HepG2 (cell line): ENCODE results near the gene PPP1R27. TPM values are rescaled to one million over a fixed set of nuclear protein-coding genes. Genes with fewer than 3 reads are reported as not detected.

Experiments
- GABPB1 ChIP-seq: IDR thresholded peaks from 2 replicates; pipeline ENCODE4 v1.6.1; 2016; ENCODE audit warnings: mild to moderate bottlenecking, missing genetic modification reagents, moderate library complexity, missing compliant biosample characterization
- GFI1 ChIP-seq: sonication (generic); formaldehyde crosslinking; IDR thresholded peaks from 2 replicates; pipeline ENCODE4 v1.5.0; 2020; ENCODE audit warnings: missing genetic modification reagents, mild to moderate bottlenecking, borderline replicate concordance
- KDM3A ChIP-seq: IDR thresholded peaks from 2 replicates; pipeline ENCODE4 v1.6.1; 2018; ENCODE audit warnings: low read depth, missing compliant biosample characterization
- KLF16 ChIP-seq, 2 experiments: sonication (generic) in 1 of 2; formaldehyde crosslinking in 1 of 2; IDR thresholded peaks; 2 replicates each; pipeline versions ENCODE4 v1.6.1 to v1.8.0; 2016 to 2023; ENCODE audit warnings: missing genetic modification reagents in 2 of 2, missing compliant biosample characterization in 1 of 2
- MTF2 ChIP-seq: sonication (generic); formaldehyde crosslinking; IDR thresholded peaks from 2 replicates; pipeline ENCODE4 v1.5.0; 2020; ENCODE audit warnings: missing genetic modification reagents, borderline replicate concordance
- PAF1 ChIP-seq: IDR thresholded peaks from 2 replicates; pipeline ENCODE4 v1.6.1; 2016; ENCODE audit warnings: missing genetic modification reagents, missing compliant biosample characterization
- TBL1XR1 ChIP-seq: fragments of 150-350 bp; IDR thresholded peaks from 2 replicates; pipeline ENCODE4 v1.6.1; 2014; ENCODE audit warnings: borderline replicate concordance, low read length; ENCODE audit not compliant: partially characterized antibody
- ZNF143 ChIP-seq: sonication (generic); formaldehyde crosslinking; IDR thresholded peaks from 2 replicates; pipeline ENCODE4 v1.4.0; 2020; ENCODE audit warnings: missing genetic modification reagents
- ZNF34 ChIP-seq: sonication (generic); formaldehyde crosslinking; IDR thresholded peaks from 2 replicates; pipeline ENCODE4 v1.4.0; 2020; ENCODE audit warnings: mild to moderate bottlenecking, missing genetic modification reagents, borderline replicate concordance
- ZNF761 ChIP-seq: sonication (generic); formaldehyde crosslinking; conservative IDR thresholded peaks from 2 replicates; pipeline ENCODE4 v1.4.0; 2020; ENCODE audit warnings: mild to moderate bottlenecking, missing genetic modification reagents
- polyA plus RNA-seq, 8 experiments: library from polyadenylated mRNA; depleted of rRNA in 3 of 8; stranded (reverse) in 7 of 8; unstranded in 1 of 8; fragments of >200 nt; fragmentation: Illumina TruSeq in 4 of 8; extraction: Trizol in 4 of 8; gene quantifications; 2 replicates each; pipeline versions ENCODE4 v1.2.1 to v1.2.3, GENCODE V29; 2011 to 2016; ENCODE audit warnings: low read depth in 4 of 8, missing spikeins in 1 of 8, mixed read lengths in 1 of 8; ENCODE audit not compliant: insufficient read depth in 1 of 8
- total RNA-seq, 5 experiments: library from RNA; depleted of rRNA; stranded (reverse); fragments of >200 nt; fragmentation: Illumina TruSeq; extraction: Trizol; gene quantifications; 2 replicates each; pipeline ENCODE4 v1.2.3, GENCODE V29; 2016; ENCODE audit warnings: low read depth in 1 of 5
- TF ChIP-seq, protein P1 (sequence below): sonication (generic); formaldehyde crosslinking; IDR thresholded peaks from 2 replicates; pipeline ENCODE4 v1.4.0; 2020; ENCODE audit warnings: missing genetic modification reagents
- TF ChIP-seq, protein P2 (sequence below): sonication (generic); formaldehyde crosslinking; IDR thresholded peaks from 2 replicates; pipeline ENCODE4 v1.4.0; 2020; ENCODE audit warnings: missing genetic modification reagents, borderline replicate concordance
- TF ChIP-seq, protein P3 (sequence below): sonication (generic); formaldehyde crosslinking; IDR thresholded peaks from 2 replicates; pipeline ENCODE4 v1.4.0; 2020; ENCODE audit warnings: missing genetic modification reagents, borderline replicate concordance
- TF ChIP-seq, protein P4 (sequence below): sonication (generic); formaldehyde crosslinking; IDR thresholded peaks from 2 replicates; pipeline ENCODE4 v1.5.0; 2020; ENCODE audit warnings: missing genetic modification reagents
- TF ChIP-seq, protein P5 (sequence below), 2 experiments: sonication (generic) in 1 of 2; formaldehyde crosslinking in 1 of 2; IDR thresholded peaks; 2 replicates each; pipeline versions ENCODE4 v1.4.0 to v1.6.1; 2018 to 2020; ENCODE audit warnings: missing genetic modification reagents in 2 of 2, borderline replicate concordance in 1 of 2, low read depth in 1 of 2, mild to moderate bottlenecking in 1 of 2, missing biosample characterization in 1 of 2
- TF ChIP-seq, protein P6 (sequence below): sonication (generic); formaldehyde crosslinking; IDR thresholded peaks from 2 replicates; pipeline ENCODE4 v1.4.0; 2020; ENCODE audit warnings: missing genetic modification reagents, low read depth, mild to moderate bottlenecking, borderline replicate concordance

PPP1R27 gene
- total and polyA plus RNA-seq, 2 of the 13 experiments (the other 11 are each of a cell fraction or from before 2014, with no cell fraction given): 0.17 to 1.00 TPM

DNA sequence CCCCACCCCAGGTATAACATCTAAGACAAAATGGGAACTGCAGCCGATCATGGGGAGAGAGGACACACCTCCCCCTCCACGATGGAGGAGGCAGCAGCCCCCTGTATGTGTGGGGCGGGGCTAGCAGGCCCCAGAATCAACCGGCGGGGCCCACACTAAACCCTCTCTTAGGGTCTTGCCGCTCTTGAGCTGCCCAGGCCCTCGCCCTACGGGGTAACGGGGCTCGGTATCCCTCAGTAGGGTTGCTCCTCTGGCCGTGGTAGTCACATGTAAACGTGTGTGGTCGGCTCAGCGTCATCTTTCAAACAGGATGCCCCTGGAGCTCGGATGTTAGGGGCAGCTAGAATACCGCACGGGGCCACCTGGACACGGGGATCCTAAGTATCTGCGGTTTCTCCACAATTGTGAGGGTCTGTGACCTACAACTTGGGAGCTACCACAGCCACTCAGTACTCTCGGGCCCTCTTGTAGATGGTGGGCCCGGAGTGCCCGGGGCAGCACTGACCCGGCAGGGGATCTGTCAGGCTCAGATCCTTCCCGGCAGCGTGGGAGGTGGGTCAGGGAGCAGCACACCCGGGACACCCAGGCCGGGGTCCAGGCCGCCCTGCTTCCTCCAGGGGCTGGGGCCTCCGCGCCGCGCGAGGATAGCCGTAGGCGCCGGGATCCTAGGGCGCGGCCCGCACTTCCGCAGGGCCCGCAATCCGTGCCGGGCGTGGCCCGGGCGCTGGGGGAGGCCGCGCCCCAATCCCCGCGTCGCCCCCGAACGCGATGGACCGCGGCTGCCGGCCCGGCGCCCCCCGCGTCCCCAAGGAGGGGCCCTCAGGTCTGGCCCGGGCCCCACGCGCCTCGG lies 35.5 kb upstream of the PPP1R27 start (continued):
- TF ChIP-seq, protein P1, sequence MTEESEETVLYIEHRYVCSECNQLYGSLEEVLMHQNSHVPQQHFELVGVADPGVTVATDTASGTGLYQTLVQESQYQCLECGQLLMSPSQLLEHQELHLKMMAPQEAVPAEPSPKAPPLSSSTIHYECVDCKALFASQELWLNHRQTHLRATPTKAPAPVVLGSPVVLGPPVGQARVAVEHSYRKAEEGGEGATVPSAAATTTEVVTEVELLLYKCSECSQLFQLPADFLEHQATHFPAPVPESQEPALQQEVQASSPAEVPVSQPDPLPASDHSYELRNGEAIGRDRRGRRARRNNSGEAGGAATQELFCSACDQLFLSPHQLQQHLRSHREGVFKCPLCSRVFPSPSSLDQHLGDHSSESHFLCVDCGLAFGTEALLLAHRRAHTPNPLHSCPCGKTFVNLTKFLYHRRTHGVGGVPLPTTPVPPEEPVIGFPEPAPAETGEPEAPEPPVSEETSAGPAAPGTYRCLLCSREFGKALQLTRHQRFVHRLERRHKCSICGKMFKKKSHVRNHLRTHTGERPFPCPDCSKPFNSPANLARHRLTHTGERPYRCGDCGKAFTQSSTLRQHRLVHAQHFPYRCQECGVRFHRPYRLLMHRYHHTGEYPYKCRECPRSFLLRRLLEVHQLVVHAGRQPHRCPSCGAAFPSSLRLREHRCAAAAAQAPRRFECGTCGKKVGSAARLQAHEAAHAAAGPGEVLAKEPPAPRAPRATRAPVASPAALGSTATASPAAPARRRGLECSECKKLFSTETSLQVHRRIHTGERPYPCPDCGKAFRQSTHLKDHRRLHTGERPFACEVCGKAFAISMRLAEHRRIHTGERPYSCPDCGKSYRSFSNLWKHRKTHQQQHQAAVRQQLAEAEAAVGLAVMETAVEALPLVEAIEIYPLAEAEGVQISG: peak; percentile 28; the same call in 1 of the 2 replicates
- TF ChIP-seq, protein P2, sequence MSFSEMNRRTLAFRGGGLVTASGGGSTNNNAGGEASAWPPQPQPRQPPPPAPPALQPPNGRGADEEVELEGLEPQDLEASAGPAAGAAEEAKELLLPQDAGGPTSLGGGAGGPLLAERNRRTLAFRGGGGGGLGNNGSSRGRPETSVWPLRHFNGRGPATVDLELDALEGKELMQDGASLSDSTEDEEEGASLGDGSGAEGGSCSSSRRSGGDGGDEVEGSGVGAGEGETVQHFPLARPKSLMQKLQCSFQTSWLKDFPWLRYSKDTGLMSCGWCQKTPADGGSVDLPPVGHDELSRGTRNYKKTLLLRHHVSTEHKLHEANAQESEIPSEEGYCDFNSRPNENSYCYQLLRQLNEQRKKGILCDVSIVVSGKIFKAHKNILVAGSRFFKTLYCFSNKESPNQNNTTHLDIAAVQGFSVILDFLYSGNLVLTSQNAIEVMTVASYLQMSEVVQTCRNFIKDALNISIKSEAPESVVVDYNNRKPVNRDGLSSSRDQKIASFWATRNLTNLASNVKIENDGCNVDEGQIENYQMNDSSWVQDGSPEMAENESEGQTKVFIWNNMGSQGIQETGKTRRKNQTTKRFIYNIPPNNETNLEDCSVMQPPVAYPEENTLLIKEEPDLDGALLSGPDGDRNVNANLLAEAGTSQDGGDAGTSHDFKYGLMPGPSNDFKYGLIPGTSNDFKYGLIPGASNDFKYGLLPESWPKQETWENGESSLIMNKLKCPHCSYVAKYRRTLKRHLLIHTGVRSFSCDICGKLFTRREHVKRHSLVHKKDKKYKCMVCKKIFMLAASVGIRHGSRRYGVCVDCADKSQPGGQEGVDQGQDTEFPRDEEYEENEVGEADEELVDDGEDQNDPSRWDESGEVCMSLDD (CRISPR knock-in tag): peak; percentile 14; the same call in 1 of the 2 replicates
- TF ChIP-seq KLF16 (CRISPR knock-in tag; IDR thresholded peaks at IDR 0.05) (peak; percentile 25 to 54; a peak in 1 of 4 replicates), GFI1 (no peak), TBL1XR1 (peak; percentile 29), PAF1 (CRISPR knock-in tag) (peak; percentile 79; the same call in 1 of the 2 replicates), ZNF143 (CRISPR knock-in tag) (no peak), ZNF34 (no peak), ZNF761 (peak; percentile 21), KDM3A (CRISPR knock-in tag) (0 out of 2 replicates have a peak, but pooled peaks have one; percentile 33), GABPB1 (CRISPR knock-in tag) (peak; percentile 66; the same call in 1 of the 2 replicates), MTF2 (CRISPR knock-in tag) (no peak)
- TF ChIP-seq, protein P3, sequence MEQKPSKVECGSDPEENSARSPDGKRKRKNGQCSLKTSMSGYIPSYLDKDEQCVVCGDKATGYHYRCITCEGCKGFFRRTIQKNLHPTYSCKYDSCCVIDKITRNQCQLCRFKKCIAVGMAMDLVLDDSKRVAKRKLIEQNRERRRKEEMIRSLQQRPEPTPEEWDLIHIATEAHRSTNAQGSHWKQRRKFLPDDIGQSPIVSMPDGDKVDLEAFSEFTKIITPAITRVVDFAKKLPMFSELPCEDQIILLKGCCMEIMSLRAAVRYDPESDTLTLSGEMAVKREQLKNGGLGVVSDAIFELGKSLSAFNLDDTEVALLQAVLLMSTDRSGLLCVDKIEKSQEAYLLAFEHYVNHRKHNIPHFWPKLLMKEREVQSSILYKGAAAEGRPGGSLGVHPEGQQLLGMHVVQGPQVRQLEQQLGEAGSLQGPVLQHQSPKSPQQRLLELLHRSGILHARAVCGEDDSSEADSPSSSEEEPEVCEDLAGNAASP (CRISPR knock-in tag): peak; percentile 5; the same call in 1 of the 2 replicates
- TF ChIP-seq, protein P4, sequence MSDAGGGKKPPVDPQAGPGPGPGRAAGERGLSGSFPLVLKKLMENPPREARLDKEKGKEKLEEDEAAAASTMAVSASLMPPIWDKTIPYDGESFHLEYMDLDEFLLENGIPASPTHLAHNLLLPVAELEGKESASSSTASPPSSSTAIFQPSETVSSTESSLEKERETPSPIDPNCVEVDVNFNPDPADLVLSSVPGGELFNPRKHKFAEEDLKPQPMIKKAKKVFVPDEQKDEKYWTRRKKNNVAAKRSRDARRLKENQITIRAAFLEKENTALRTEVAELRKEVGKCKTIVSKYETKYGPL (CRISPR knock-in tag): no peak
- TF ChIP-seq, protein P5, sequence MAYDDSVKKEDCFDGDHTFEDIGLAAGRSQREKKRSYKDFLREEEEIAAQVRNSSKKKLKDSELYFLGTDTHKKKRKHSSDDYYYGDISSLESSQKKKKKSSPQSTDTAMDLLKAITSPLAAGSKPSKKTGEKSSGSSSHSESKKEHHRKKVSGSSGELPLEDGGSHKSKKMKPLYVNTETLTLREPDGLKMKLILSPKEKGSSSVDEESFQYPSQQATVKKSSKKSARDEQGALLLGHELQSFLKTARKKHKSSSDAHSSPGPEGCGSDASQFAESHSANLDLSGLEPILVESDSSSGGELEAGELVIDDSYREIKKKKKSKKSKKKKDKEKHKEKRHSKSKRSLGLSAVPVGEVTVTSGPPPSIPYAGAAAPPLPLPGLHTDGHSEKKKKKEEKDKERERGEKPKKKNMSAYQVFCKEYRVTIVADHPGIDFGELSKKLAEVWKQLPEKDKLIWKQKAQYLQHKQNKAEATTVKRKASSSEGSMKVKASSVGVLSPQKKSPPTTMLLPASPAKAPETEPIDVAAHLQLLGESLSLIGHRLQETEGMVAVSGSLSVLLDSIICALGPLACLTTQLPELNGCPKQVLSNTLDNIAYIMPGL (CRISPR knock-in tag; IDR thresholded peaks at IDR 0.05; ENCODE audit: borderline replicate concordance in 1 of 2, low read depth in 1 of 2): peak; percentile 12 to 20; a peak in 1 of 4 replicates
- TF ChIP-seq, protein P6, sequence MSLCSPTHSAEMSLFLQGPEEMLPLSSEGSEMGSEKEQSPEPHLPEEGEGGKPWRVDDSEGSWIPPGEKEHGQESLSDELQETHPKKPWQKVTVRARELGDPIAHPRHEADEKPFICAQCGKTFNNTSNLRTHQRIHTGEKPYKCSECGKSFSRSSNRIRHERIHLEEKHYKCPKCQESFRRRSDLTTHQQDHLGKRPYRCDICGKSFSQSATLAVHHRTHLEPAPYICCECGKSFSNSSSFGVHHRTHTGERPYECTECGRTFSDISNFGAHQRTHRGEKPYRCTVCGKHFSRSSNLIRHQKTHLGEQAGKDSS (CRISPR knock-in tag): peak; percentile 68; the same call in 1 of the 2 replicates
